HG02610 (cell line): ENCODE measurements around the gene HHLA2.
"Not testable (repeated sequence)": the region's sequence is repeated elsewhere in the genome, so short reads cannot be mapped to it uniquely, and the experiment has no call there.

ENCODE experiments used
- ATAC-seq: cut with Tn5 transposase; IDR thresholded peaks from one replicate; pipeline ENCODE4 v1.9.1; 2021; ENCODE audit warnings: mild to moderate bottlenecking, moderate library complexity; ENCODE audit not compliant: unreplicated experiment

HHLA2 gene, protein sequence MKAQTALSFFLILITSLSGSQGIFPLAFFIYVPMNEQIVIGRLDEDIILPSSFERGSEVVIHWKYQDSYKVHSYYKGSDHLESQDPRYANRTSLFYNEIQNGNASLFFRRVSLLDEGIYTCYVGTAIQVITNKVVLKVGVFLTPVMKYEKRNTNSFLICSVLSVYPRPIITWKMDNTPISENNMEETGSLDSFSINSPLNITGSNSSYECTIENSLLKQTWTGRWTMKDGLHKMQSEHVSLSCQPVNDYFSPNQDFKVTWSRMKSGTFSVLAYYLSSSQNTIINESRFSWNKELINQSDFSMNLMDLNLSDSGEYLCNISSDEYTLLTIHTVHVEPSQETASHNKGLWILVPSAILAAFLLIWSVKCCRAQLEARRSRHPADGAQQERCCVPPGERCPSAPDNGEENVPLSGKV

DNA sequence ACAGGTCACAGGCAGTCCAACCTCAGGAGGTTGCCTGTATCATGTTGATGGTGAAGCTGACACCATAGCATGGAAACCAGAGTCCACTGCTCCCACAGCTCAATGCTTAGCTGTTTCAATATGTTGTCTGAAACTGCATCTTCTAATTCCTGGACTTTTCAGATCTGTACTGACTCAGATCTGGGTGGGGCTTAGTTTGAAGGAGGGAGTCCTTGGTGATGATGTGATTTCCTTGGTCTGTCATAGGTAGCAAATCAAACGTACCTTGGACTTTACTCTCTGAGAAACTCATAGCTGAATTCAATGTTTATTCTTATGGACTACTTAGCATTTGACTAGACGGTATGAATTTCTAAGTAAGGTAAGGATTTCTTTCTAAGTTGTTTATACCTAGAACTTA is at the start of gene HHLA2:
Gene HHLA2 (plus strand): TSS at position 310 of the 400 bp plus-strand sequence. CDS start 55,266 bp downstream, outside the sequence.
- ATAC-seq, result peak; percentile 76

DNA sequence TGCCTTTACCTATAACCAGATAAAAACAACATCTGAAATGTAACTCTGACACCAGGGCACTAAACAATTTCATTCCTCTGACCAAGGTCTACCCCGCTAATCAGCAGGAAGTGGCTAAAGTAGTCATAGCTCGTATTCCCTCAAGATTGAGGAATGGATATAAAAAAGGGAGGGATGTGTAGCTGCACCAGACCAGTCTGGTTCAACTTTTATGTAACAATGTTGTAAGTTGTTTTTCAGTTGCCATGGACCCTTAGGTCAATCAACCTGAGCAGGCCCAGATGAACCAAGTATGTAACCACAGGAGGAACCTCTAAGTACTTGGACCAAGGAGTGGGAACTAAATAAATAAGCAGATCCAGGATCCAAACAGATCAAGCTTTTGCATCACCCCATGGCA is 45.7 kb upstream of the HHLA2 start:
- no peak for ATAC-seq

DNA sequence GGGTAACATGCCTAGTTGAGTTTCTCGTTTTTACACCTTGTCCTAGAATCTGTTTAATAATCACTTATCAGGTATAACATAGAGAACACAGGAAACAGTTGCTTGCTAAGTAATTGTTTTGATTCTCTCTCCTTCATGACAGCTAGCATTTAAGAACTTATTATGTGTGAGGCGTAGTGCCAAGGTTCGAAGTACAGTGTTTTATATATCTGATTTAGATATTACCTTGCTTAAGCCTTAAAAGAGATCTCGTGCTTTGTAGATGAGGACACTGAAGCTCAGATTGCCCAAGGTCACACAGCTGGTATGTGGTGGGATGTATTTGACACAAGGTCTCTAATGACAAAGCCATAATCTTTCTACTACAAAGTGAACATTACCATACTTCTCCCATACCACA is 45.1 kb upstream of the HHLA2 start:
- no peak for ATAC-seq

DNA sequence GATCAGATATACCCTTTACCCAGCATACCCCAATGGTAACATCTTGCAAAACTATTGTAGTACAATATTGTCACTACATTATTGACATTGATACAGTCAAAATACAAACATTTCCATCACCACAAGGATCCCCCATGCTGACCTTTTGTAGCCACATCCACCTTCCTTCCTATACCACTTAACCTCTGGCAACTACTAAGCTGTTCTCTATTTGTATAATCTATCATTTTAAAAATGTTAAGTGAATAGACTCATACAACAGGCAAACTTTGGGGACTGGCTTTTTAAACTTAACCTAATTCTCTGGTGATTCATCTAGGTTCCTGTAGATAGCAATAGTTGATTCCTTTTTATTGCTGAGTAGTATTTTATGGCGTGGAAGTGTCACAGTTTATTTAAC is 44.5 kb upstream of the HHLA2 start:
- no peak for ATAC-seq

DNA sequence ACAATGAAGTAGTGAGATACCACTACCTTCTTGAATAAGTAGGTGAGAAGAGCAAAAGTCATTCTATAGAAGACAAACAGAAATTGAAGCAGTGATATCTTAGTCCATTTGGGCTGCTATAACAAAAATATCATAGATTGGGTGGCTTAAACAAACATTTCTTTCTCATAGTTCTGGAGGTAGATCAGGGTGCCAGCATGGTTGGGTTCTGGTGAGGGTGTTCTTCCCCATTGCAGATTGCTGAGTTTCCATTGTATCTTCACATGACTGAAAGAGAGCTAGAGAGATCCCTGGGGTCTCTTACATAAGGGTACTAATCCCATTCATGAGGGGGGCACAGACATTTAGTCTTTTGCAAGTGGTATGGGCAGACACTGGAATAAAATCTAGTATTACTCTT is 41.2 kb upstream of the HHLA2 start:
- no peak for ATAC-seq

DNA sequence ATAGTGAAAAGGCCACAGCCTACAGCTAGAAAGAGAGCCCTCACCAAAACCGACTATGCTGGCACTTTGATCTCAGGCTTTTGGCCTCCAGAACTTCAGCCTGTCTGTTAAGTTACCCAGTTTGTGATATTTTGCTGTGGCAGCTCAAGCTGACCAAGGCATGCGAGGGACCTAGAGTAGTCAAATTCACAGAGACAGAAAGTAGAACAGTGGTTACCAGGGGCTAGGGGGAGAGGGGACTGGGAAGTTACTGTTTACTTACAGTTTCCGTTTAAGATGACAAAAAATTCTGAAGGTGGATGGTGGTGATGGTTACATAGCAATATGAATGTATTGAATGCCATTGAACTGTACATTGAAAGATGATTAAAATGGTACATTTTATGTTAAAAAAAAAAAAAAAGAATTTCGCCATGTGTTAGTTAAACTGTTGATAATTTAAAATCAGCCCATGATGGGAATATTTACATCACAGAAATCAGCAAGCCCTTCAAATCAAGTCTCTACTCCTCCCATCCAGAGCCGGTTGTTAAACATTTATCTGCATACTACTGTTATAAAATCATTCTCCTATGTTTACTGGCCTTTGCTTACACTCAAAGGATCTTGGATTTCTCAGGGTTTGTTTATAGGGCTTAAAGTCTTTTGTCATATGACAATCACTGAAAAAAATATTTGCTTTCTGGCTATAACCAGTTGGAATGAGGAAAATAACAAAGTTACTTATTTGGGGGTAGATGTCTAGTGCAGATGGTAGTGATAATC is 31.6 kb upstream of the HHLA2 start:
- peak; percentile 85 for ATAC-seq

DNA sequence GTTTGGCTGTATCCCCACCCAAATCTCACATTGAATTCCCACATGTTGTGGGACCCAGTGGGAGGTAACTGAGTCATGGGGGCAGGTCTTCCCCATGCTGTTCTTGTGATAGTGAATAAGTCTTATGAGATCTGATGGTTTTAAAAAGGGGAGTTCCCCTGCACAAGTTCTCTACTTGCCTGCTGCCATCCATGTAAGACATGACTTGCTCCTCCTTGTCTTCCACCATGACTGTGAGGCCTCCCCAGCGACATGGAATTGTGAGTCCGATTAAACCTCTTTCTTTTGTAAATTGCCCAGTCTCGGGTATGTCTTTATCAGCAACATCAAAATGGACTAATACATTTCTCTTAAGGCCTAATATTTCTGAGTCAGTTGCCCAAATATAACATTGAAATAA is 28.1 kb upstream of the HHLA2 start:
- not testable (repeated sequence) for ATAC-seq

DNA sequence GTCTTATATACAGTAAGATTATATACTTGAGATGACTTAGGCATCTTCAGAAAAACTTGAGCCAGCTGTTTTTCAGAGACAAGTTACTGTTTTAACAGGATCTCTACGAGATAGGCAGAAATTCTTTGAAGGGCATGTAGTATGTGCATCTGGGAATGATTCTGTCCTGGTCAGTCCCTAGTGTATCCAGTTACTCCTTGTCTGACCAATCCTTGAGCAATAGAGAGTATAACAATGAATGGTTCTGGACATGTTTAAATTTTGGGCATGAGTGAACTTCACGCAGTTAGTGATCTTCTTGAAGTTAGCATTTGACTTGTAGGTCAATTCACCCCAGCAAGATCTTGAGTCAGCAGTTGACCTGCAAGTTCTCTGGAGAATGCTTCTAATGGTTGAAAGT is 24.7 kb upstream of the HHLA2 start:
- no peak for ATAC-seq

DNA sequence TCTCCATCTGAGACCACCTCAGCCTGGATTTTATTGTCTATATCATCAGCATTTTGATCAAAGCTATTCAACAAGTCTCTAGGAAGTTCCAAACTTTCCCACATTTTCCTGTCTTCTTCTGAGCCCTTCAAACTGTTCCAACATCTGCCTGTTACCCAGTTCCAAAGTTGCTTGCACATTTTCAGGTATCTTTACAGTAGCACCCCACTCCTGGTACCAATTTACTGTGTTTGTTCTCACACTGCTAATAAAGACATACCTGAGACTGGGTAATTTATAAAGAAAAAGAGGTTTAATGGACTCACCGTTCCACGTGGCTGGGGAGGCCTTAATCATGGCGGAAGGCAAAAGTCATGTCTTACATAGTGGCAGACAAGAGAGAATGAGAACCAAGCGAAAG is 17.3 kb upstream of the HHLA2 start:
- not testable (repeated sequence) for ATAC-seq

DNA sequence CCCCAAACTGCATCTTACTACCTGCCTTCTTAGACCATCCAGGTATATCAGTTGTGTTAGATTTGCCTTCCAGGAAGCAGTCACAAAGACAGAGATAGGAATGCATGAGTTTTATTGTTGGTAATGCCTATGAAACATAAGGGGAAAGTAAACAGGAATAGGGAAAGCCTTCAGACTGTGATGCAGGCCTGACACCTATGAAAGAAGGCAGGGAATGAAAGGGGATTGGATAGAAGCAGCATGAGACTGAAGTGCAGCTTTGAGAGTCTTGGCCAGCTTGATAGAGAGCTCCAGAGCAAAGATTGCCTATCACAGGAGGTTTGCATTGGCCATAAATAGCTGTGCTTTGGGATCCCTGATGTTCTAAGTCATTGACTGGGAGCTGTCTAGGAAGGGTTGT is 15.9 kb upstream of the HHLA2 start:
- no peak for ATAC-seq

DNA sequence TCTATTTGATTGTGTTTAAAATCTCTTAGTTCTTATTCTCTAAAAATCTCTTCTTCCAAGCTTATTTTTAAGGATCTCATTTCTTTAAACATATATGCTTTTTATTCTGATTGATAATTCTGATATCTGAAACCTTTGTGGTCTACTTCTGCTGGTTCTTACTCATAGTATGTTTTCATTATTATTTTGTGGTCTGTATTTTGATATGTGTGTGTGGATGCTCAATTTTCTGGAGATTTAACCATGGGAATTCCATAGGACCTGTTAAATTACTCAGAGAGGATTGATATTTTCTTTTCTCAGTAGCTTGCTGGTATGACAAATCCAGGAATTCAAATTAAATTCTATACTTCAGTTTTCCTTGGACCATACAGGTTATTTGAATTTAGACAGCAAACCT is 14.7 kb upstream of the HHLA2 start:
- ATAC-seq, result peak; percentile 76

DNA sequence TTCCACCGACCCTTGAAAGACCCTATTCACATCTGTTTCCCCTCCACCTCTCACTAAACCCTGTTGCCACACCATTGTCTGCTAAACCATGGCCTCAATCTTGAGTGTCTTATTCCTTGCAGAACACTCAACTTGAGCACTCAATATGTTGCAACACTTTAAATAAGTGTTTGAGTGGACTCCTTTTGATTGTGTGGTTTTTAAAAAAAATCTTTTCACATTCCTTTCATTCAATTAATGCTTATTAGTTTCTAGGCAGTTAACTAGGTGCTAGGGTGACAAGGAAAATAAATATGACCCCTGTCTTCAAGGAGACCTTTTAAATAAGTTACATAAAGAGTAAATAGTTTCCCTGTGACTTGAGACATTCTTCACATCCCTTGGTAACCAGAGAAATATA is 13.3 kb upstream of the HHLA2 start:
- no peak for ATAC-seq

DNA sequence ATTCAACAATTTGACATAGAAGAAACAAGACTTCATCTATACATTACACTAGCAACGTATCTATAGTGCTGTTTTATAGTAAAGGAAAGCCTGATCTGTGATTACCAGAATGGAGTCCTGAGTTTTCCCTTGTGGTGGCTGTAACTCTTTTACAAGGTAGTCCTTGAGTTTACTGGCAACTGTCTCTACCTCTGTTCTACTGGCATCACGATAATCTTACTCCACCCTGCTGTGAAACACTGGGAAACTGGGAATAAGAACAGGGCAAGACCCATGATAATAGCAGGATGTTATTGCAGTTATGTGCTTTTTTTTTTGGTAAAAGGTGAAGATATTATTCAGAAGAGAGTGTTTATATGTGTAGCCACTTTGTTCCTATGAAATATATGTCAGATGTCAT is 12.4 kb upstream of the HHLA2 start:
- ATAC-seq, result no peak

DNA sequence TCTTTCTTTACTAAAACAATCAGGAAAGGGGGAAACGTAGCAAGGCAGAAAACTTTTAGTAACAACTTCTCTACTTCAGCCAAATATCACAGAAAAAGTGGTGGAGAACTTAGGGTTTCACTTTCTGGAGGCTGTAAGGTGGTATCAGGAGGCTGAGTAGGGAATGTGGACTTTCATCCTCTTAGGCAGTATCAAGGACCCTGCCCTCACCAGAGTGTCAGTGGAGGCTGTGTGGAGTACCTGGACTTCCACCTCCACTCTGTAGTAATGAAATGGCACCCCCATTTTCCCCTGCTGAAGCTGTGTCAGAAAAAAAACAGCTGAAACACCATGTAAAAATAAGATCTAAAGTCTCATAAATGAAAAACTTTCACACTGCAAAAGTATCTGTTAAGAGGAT is 11.2 kb upstream of the HHLA2 start:
- ATAC-seq, result no peak

DNA sequence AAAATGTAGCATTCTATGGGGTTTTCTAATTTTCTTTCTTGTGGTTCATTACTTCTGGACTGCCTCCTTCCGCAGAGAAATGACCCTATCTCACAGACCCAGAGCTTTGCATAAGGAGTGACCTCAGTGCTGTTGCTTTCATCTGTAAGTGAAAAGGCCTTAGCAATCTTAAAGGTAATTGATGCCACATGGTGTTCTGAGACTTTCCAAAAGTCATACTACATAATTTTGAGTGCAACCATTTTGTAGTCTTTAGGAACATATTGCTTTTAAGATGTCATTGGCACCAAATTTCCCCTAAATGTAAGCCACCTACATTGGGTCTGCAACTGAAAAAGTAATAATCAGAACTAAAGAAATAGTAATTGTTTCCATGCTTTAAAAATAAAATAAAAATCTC is 9.2 kb upstream of the HHLA2 start:
- ATAC-seq, result peak; percentile 93

DNA sequence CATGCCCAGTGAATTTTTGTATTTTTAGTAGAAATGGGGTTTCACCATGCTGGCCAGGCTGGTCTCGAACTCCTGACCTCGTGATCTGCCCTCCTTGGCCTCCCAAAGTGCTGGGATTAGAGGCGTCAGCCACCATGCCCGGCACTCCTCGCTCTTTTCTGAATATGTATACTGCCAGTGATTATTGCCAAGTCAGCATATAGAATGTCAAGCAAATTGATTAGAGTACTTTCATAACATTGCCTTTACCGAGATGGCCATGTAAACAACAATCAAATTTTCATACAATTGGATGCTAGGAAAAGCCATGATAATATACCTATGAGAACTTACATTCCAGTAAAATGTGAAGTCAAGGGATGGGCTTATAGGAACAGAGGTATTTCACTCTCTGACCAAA is 8.2 kb upstream of the HHLA2 start:
- ATAC-seq, result not testable (repeated sequence)

DNA sequence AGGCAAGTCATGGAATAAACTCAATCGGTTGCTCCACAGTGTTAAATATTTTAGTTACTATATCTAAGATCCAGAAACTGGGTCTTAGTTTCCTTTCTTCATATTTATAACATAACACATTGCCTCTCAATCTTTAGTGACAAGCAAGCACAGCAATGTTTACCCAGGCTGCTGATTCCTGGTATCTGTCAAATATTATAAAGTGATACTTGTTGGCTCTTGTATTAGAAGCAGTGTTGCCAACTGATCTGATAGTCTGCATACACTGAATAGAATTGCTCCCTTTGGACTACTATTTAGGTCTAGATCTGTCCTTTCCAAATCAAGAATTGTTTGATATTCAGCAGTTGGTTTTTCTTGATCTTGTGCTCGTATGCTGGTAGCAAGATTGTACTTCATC is 7.2 kb upstream of the HHLA2 start:
- no peak for ATAC-seq

DNA sequence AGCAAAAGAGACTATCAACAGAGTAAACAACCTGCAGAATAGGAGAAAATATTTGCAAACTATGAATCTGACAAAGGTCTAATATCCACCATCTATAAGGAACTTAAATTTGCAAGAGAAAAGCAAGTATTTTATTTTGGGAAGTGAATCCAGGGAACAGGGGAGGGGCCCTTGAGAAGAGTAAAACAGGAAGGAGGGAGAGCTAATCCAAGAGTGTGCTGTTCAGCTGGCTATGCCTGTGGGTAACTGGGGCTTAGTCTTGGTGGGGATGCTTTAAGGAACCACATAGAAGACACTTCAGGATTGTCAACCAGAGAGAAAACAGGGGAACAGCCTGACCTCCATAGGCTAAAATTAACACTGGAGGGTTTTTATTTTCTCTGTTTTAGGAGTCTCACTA is 3.9 kb upstream of the HHLA2 start:
- no peak for ATAC-seq

DNA sequence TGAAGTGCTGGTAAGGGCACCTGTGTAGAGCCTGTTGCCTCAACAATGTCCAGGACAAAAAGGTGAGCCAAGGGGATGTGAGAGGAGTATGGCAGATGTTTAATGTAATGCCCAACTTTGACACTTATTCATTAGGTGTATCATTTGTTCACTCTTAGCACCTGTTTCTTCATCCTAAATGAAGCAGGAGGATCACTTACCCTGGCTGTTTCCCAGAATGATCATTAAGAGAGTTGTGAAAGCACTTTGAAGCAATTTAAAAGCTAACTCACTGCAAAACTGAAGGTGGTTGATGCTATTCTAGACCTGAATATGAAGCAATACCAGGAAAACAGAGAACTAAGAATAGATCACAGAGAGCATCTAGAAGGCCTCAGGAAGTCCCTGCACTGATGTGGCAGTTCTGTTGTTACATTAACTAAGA is 3.4 kb upstream of the HHLA2 start:
- peak; percentile 82 for ATAC-seq

DNA sequence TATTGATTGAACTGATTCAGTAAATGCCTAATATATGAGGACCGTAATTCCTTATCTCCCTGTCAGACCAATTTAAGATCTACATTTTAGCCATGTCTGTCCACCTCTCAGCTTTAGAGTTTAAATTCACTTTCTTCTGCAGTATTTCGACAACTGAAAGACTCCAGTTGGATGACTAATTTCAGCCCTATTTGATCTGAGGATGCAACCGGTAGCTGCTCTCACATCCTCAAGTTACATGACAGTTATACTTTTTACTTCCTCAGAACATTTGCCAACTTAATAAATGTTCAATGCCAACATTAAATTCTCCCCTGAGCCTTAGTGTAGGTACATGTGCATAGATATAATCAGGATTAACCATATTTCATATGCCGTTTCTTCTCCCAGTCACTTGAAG is 2.5 kb upstream of the HHLA2 start:
- peak; percentile 43 for ATAC-seq

DNA sequence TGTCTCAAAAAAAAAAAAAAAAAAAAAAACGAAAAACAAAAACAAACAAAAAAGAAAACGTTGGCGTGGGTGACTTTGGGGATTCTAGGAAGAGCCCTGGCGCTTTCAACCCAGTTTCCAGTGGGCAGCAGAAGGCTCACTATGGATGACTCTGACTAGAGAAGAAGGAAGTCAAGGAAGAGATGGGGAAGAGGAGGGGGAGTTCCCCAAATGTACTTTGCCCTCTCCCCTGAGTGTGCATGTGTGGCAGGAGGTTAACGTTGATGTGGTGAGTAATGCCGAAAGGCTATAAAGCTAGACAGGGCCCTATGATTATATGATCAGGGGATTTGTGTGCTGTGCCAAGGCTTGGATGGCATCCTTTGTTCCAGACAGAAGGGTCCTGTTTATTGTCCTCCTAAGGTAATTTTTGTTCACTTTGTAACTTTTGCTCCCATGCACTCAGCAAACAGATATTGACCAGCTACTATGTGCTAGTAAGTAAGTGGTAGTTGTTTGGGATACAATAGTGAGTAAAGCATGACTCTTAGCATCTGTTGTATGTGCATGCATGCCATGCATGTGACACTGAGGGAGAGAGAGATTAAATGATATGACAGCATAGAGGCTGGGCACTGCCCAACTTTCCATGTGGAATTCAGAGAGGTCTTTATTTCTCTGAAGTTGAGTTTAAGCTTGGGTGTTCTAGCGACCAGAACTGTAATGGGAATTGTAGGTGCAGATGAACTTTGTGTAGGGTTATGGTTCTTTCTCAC is 750 bp upstream of the HHLA2 start:
- no peak for ATAC-seq

DNA sequence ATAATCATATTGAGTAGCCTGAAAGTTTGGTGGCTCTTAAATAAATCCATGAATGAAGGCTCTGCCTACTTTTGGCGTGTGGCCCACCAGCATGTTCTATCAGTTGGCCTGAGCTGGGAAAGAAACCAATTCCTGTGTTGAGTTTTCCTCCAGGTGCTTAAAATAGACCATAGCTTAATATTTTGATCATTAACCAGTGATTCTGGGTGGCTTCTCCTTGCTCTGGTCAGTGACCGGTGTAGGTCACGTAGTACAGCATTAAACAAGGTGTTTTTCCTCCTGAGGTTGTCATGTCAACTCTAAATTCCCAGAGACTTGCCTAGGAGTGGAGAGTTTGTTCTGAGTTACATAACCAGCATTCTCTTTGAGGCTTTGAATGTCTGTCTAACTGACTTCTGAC is 1.3 kb downstream of the HHLA2 start:
- no peak for ATAC-seq
